ENCODE measurements around the gene MRFAP1L1.

DNA sequence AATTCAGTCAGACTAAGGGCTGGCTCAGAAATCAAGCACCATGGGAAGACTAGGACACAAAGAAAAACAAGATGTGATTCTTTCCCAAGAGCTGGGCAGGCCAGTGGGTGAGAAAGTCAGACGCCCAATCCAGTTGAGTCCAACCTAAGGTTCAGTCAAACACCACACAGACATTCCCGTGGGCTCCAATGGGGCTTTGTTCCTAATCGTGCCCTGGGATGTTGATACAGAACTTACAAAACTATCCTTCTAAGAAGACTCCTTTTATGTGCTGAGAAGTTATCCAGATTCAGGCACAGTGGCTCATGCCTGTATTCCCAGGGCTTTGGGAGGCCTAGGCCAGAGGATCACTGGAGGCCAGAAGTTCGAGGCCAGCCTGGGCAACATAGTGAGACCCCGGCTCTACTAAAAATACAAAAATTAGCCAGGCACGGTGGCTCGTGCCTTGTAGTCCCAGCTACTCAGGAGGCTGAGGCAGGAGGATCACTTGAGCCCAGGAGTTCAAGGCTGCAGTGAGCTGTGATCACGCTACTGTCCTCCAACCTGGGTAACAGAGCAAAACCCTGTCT, 10.0 kb upstream of the MRFAP1L1 start:
- TF ChIP-seq, protein P1, sequence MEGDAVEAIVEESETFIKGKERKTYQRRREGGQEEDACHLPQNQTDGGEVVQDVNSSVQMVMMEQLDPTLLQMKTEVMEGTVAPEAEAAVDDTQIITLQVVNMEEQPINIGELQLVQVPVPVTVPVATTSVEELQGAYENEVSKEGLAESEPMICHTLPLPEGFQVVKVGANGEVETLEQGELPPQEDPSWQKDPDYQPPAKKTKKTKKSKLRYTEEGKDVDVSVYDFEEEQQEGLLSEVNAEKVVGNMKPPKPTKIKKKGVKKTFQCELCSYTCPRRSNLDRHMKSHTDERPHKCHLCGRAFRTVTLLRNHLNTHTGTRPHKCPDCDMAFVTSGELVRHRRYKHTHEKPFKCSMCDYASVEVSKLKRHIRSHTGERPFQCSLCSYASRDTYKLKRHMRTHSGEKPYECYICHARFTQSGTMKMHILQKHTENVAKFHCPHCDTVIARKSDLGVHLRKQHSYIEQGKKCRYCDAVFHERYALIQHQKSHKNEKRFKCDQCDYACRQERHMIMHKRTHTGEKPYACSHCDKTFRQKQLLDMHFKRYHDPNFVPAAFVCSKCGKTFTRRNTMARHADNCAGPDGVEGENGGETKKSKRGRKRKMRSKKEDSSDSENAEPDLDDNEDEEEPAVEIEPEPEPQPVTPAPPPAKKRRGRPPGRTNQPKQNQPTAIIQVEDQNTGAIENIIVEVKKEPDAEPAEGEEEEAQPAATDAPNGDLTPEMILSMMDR (IDR thresholded peaks at IDR 0.05): no peak
- no peak for TF ChIP-seq POLR2A (IDR thresholded peaks at IDR 0.05)

Data from heart left ventricle (tissue), 13 donors.